ENCODE results near the gene TMEM217.
"Not testable (repeated sequence)": the region's sequence is repeated elsewhere in the genome, so short reads cannot be mapped to it uniquely, and the experiment has no call there.

The TMEM217 gene

GRCh38 chr6:37201726-37202125 lies 56.2 kb downstream of the TMEM217 start:
- DNase-seq (ENCODE audit: insufficient read length, low spot score) (no peak), FAIRE-seq (no peak)
- TF ChIP-seq POU2F2 (IDR thresholded peaks at IDR 0.05; ENCODE audit: low read depth, low read length) (no peak), TAF1 (IDR thresholded peaks at IDR 0.05; ENCODE audit: low read depth, low read length) (no peak), SPI1 (IDR thresholded peaks at IDR 0.05; ENCODE audit: low read depth, low read length) (no peak), POLR2A (IDR thresholded peaks at IDR 0.05; ENCODE audit: low read depth, low read length) (no peak), POLR2AphosphoS5 (IDR thresholded peaks at IDR 0.05; ENCODE audit: low read depth, low read length) (no peak), PAX5 (IDR thresholded peaks at IDR 0.05; ENCODE audit: insufficient read depth, low read length, severe bottlenecking) (no peak)

- FAIRE-seq (no peak), DNase-seq (ENCODE audit: insufficient read length, low spot score) (no peak)
- no peak for TF ChIP-seq SPI1 (IDR thresholded peaks at IDR 0.05; ENCODE audit: low read depth, low read length)
- no peak for TF ChIP-seq PAX5 (IDR thresholded peaks at IDR 0.05; ENCODE audit: insufficient read depth, low read length, severe bottlenecking)
- TF ChIP-seq POLR2AphosphoS5 (IDR thresholded peaks at IDR 0.05; ENCODE audit: low read depth, low read length): no peak
- TF ChIP-seq POLR2A (IDR thresholded peaks at IDR 0.05; ENCODE audit: low read depth, low read length): no peak
- TF ChIP-seq TAF1 (IDR thresholded peaks at IDR 0.05; ENCODE audit: low read depth, low read length): no peak
- no peak for TF ChIP-seq POU2F2 (IDR thresholded peaks at IDR 0.05; ENCODE audit: low read depth, low read length)
Measured at GRCh38 chr6:37200085-37200484, 57.9 kb downstream of the TMEM217 start.

- not testable (repeated sequence) for DNase-seq (ENCODE audit: insufficient read length, low spot score); FAIRE-seq
Measured at GRCh38 chr6:37196451-37196850, 61.5 kb downstream of the TMEM217 start.

- not testable (repeated sequence) for DNase-seq (ENCODE audit: insufficient read length, low spot score); FAIRE-seq
Measured at GRCh38 chr6:37194886-37195285, 63.1 kb downstream of the TMEM217 start.

- FAIRE-seq: no peak
- no peak for TF ChIP-seq POLR2A (IDR thresholded peaks at IDR 0.05; ENCODE audit: low read depth, low read length)
- TF ChIP-seq POLR2AphosphoS5 (IDR thresholded peaks at IDR 0.05; ENCODE audit: low read depth, low read length): no peak
- no peak for TF ChIP-seq POU2F2 (IDR thresholded peaks at IDR 0.05; ENCODE audit: low read depth, low read length)
- no peak for TF ChIP-seq TAF1 (IDR thresholded peaks at IDR 0.05; ENCODE audit: low read depth, low read length)
- no peak for TF ChIP-seq SPI1 (IDR thresholded peaks at IDR 0.05; ENCODE audit: low read depth, low read length)
- no peak for TF ChIP-seq PAX5 (IDR thresholded peaks at IDR 0.05; ENCODE audit: insufficient read depth, low read length, severe bottlenecking)
- no peak for DNase-seq (ENCODE audit: insufficient read length, low spot score)
Measured at GRCh38 chr6:37192666-37193065, 65.3 kb downstream of the TMEM217 start.

GRCh38 chr6:37190159-37190535 lies 67.8 kb downstream of the TMEM217 start:
- TF ChIP-seq TAF1 (IDR thresholded peaks at IDR 0.05; ENCODE audit: low read depth, low read length): no peak
- TF ChIP-seq POLR2AphosphoS5 (IDR thresholded peaks at IDR 0.05; ENCODE audit: low read depth, low read length): no peak
- no peak for TF ChIP-seq POU2F2 (IDR thresholded peaks at IDR 0.05; ENCODE audit: low read depth, low read length)
- no peak for TF ChIP-seq SPI1 (IDR thresholded peaks at IDR 0.05; ENCODE audit: low read depth, low read length)
- no peak for TF ChIP-seq POLR2A (IDR thresholded peaks at IDR 0.05; ENCODE audit: low read depth, low read length)
- peak; percentile 41 for FAIRE-seq
- DNase-seq (ENCODE audit: insufficient read length, low spot score): no peak

- TF ChIP-seq TAF1 (IDR thresholded peaks at IDR 0.05; ENCODE audit: low read depth, low read length): no peak
- no peak for TF ChIP-seq POLR2AphosphoS5 (IDR thresholded peaks at IDR 0.05; ENCODE audit: low read depth, low read length)
- no peak for TF ChIP-seq POU2F2 (IDR thresholded peaks at IDR 0.05; ENCODE audit: low read depth, low read length)
- TF ChIP-seq PAX5 (IDR thresholded peaks at IDR 0.05; ENCODE audit: insufficient read depth, low read length, severe bottlenecking): no peak
- TF ChIP-seq POLR2A (IDR thresholded peaks at IDR 0.05; ENCODE audit: low read depth, low read length): no peak
- TF ChIP-seq SPI1 (IDR thresholded peaks at IDR 0.05; ENCODE audit: low read depth, low read length): no peak
- FAIRE-seq: no peak
- DNase-seq (ENCODE audit: insufficient read length, low spot score): no peak
Measured at GRCh38 chr6:37188962-37189510, 68.9 kb downstream of the TMEM217 start.

GRCh38 chr6:37187321-37188022 lies 70.5 kb downstream of the TMEM217 start:
- DNase-seq (ENCODE audit: insufficient read length, low spot score) (no peak), FAIRE-seq (no peak)
- TF ChIP-seq POU2F2 (IDR thresholded peaks at IDR 0.05; ENCODE audit: low read depth, low read length) (no peak), POLR2A (IDR thresholded peaks at IDR 0.05; ENCODE audit: low read depth, low read length) (no peak), PAX5 (IDR thresholded peaks at IDR 0.05; ENCODE audit: insufficient read depth, low read length, severe bottlenecking) (no peak), TAF1 (IDR thresholded peaks at IDR 0.05; ENCODE audit: low read depth, low read length) (no peak), POLR2AphosphoS5 (IDR thresholded peaks at IDR 0.05; ENCODE audit: low read depth, low read length) (no peak), SPI1 (IDR thresholded peaks at IDR 0.05; ENCODE audit: low read depth, low read length) (no peak)

- FAIRE-seq; DNase-seq (ENCODE audit: insufficient read length, low spot score): not testable (repeated sequence)
Measured at GRCh38 chr6:37185949-37186720, 71.8 kb downstream of the TMEM217 start.

Data from GM12891 (cell line).